Fibroblast of lung (primary cell): ENCODE results near the gene SORBS1.

Experiments used
- CTCF ChIP-seq, 2 donors: IDR thresholded peaks in 1 of 2; conservative IDR thresholded peaks in 1 of 2; 1 replicate in 1 of 2; 2 replicates in 1 of 2; pipeline ENCODE4 v1.5.1; 2011 to 2012; ENCODE audit warnings: low read length in 2 of 2, control low read depth in 1 of 2, inconsistent platforms in 1 of 2, low read depth in 1 of 2, mild to moderate bottlenecking in 1 of 2
- EZH2 ChIP-seq: IDR thresholded peaks from 2 replicates; pipeline ENCODE4 v1.5.1; 2012; ENCODE audit warnings: low read length, control low read depth, mild to moderate bottlenecking; ENCODE audit errors: missing control alignments

DNA sequence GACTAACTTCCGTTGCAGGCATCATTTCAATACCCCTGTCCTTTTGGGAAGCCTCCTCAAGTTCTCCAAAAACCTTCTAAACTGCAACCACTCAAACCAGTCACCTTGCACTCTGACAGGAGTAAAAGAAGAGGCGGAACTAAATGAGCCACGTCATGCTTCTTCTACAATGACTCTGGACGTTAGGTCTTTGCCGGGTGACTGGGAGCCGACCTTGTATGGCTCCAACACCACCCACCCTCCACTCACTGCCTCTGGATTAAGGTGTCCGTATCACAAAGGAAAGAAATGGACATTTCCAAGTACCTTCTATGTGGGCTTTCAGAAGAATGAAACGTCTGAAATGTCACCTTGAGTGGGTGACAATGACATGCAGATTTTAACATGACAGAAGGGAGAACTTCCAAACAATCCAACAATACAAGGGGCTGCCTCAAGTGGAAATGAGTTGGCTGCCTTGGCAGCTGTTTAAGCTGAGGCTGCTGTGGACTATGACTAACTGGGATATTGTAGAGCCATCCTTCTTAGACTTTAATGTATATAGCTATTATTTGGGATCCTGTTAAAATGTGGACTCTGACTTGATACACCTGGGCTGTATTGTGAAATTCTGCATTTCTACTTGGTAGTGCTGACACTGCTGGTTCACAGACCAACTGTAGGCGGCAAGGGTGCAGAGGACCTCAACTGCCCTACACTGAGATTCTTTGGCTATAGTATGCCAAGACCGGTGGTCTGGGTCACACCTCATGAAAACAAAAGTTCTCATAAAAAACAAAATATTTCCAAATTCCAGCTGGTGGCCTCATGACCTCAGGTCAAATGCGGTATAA is 236.5 kb downstream of the SORBS1 start:
- TF ChIP-seq CTCF (conservative IDR thresholded peaks at IDR 0.05 in 1 of 2, IDR thresholded peaks at IDR 0.05 in 1 of 2; ENCODE audit: low read depth in 1 of 2, low read length in 2 of 2) (no peak), EZH2 (no peak)
